ENCODE results near the gene PGK2. TPM values are rescaled to one million over a fixed set of nuclear protein-coding genes. Genes with fewer than 3 reads are reported as not detected.

The PGK2 gene
- total RNA-seq, 4 donors from 2014 or later = not detected

DNA sequence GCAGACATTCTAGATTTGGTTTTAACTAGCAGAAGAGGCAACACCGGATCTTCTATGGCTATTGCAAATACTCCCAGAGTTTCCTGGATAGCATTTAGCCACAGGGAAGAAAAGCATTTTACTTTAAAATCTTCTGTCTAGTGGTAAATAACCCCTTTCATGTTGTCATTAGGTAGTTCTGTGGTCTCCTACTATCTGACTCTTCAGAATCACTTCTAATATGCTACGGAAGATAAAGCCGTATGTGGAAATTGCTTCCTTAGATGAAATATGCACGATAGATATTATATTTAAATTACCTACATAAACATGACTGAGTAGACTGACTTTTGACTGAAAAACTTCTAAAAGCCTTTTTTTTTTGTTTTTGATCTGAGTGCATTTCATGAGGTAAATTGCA is 43.7 kb downstream of the PGK2 start:
- ATAC-seq (ENCODE audit: low FRiP score) = no peak
- TF ChIP-seq, protein P1, sequence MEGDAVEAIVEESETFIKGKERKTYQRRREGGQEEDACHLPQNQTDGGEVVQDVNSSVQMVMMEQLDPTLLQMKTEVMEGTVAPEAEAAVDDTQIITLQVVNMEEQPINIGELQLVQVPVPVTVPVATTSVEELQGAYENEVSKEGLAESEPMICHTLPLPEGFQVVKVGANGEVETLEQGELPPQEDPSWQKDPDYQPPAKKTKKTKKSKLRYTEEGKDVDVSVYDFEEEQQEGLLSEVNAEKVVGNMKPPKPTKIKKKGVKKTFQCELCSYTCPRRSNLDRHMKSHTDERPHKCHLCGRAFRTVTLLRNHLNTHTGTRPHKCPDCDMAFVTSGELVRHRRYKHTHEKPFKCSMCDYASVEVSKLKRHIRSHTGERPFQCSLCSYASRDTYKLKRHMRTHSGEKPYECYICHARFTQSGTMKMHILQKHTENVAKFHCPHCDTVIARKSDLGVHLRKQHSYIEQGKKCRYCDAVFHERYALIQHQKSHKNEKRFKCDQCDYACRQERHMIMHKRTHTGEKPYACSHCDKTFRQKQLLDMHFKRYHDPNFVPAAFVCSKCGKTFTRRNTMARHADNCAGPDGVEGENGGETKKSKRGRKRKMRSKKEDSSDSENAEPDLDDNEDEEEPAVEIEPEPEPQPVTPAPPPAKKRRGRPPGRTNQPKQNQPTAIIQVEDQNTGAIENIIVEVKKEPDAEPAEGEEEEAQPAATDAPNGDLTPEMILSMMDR (IDR thresholded peaks at IDR 0.05) = no peak

DNA sequence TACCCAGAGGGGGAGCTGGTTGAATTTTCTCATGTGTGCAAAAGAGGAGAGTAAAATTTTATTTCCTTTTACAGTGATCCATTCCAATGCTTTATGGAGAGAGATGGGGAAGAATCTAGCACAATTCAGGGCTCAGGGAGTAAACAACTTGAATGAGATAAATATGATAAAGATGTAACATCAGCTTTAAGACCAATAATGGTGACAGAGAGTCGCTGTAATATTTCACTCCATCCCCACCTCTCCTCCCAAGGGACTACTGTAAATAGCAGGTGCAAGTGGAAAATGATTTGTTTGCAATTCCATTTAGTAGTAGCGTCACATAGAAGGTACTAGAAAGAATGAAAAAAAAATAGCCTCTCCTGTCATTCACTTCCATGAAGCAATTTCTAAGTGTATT is 47.7 kb downstream of the PGK2 start:
- ATAC-seq (ENCODE audit: low FRiP score) (no peak), DNase-seq (ENCODE audit: low spot score) (no peak)
- TF ChIP-seq, protein P1 (IDR thresholded peaks at IDR 0.05) = no peak

More for the DNA sequence above, 43.7 kb downstream of the PGK2 start:
- no peak for DNase-seq (ENCODE audit: low spot score)

DNA sequence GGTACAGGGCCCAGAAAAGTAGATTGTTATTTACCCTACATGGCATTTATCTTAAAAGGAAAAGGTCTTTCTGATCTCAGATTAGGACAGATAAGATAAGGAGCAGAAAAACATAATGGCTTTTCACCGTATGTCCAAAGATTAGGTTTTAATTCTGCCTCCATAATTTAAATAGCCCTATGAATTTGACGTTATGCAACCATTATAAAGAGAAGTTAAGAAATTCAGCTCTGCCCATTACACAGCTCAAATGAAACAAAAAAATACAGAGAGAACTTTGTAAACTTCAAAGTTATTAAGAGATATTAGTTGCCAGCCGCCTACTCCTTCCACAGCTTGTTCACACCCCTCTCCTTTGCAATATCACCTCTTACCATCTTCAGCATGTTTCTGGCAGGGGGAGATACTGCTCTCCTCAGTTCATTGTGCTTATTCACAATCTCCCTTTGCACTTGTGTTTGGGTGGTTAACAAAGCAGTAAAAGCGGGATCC is 51.0 kb downstream of the PGK2 start:
- ATAC-seq (ENCODE audit: low FRiP score) = no peak
- TF ChIP-seq, protein P1 (IDR thresholded peaks at IDR 0.05) = no peak

More for the DNA sequence above, 51.0 kb downstream of the PGK2 start:
- no peak for DNase-seq (ENCODE audit: low spot score)

Other genes with a start within 250 kb of the PGK2 start
- gene C6orf141, start 236.6 kb downstream of the PGK2 start, total RNA-seq = 10 to 100 TPM in 1 of 4 donors, 1 to 10 TPM in 3; 2.8 to 25.2 (median 4.8) TPM
- gene RHAG, start 150.4 kb downstream of the PGK2 start, total RNA-seq = not detected
- not detected for gene CRISP2, start 73.7 kb downstream of the PGK2 start, total RNA-seq
- gene CRISP3, start 42.9 kb downstream of the PGK2 start, total RNA-seq = not detected
- gene CRISP1, start 79.2 kb upstream of the PGK2 start, total RNA-seq = not detected
- gene DEFB114, start 176.9 kb upstream of the PGK2 start, total RNA-seq = not detected
- gene DEFB113, start 182.3 kb upstream of the PGK2 start, total RNA-seq = not detected
- not detected for gene DEFB110, start 234.7 kb upstream of the PGK2 start, total RNA-seq